Naive B cell (primary cell): ENCODE measurements around the gene ANKFN1. TPM values are rescaled to one million over a fixed set of nuclear protein-coding genes. Genes with fewer than 3 reads are reported as not detected.

ENCODE experiments used
- ATAC-seq, 2 donors: fragments of 150-1000 bp; cut with Tn5 transposase; 2 replicates each; pipeline ENCODE4 v1.10.0; 2021; ENCODE audit warnings: low read depth in 2 of 2, mild to moderate bottlenecking in 2 of 2, moderate library complexity in 2 of 2
- DNase-seq: peaks from one replicate; pipeline ENCODE4 v3.0.0; 2022
- H3K27ac Mint-ChIP-seq, 6 donors: one replicate each; pipeline ENCODE4 v1.8.0; 2020 to 2022; ENCODE audit warnings: mild to moderate bottlenecking in 6 of 6, mixed read lengths in 6 of 6, moderate library complexity in 5 of 6, inconsistent platforms in 2 of 6
- H3K27me3 Mint-ChIP-seq, 3 donors: one replicate each; pipeline ENCODE4 v1.8.0; 2021 to 2022; ENCODE audit warnings: mixed read lengths in 3 of 3, mild to moderate bottlenecking in 1 of 3
- H3K36me3 Mint-ChIP-seq, 2 donors: one replicate each; pipeline ENCODE4 v1.8.0; 2020 to 2022; ENCODE audit warnings: mixed read lengths in 2 of 2, inconsistent platforms in 1 of 2, mild to moderate bottlenecking in 1 of 2
- H3K4me1 Mint-ChIP-seq, 3 donors: one replicate each; pipeline ENCODE4 v1.8.0; 2020 to 2022; ENCODE audit warnings: mixed read lengths in 3 of 3, inconsistent platforms in 1 of 3, mild to moderate bottlenecking in 1 of 3, moderate library complexity in 1 of 3
- H3K4me3 Mint-ChIP-seq, 8 donors: one replicate each; pipeline ENCODE4 v1.8.0; 2020 to 2022; ENCODE audit warnings: mild to moderate bottlenecking in 8 of 8, mixed read lengths in 8 of 8, moderate library complexity in 8 of 8, inconsistent platforms in 2 of 8
- H3K9me3 Mint-ChIP-seq, 7 donors: one replicate each; pipeline ENCODE4 v1.8.0; 2020 to 2022; ENCODE audit warnings: mixed read lengths in 7 of 7, mild to moderate bottlenecking in 5 of 7, inconsistent platforms in 2 of 7, moderate library complexity in 1 of 7
- polyA plus RNA-seq, 6 donors: library from polyadenylated mRNA; unstranded; fragments of 300-500 nt; fragmentation: Illumina TruSeq; gene quantifications; one replicate each; pipeline ENCODE4 v1.2.3, GENCODE V29; 2021; ENCODE audit warnings: low read depth in 6 of 6

Gene ANKFN1
- polyA plus RNA-seq, 6 donors from 2014 or later, result not detected

DNA sequence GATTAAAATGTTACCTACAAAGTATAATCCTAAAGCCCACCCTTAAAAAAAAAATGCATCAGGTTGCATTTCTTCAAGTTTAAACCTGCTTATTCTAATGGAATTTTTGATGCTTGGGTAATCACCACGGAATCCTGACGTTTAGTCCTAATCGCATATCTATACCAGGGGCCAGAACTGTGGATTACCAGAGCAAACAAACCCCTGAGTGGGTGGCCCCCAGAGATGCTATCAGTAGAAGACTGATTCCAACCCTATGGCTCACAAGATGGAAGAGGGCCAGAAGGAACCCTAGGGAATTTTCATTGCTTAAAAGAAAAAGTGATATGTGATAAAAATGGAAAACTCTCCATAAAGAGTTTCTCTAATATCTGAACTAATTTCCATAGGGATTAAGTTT is 288.0 kb downstream of the ANKFN1 start:
- Mint-ChIP-seq H3K27ac (no peak overlapping the region), H3K9me3 (no peaks in the 10 kb centered on the region), H3K27me3 (peaks cover 0 to 3% (median 0%) of the 10 kb centered on the region in 3 donors), H3K36me3 (no peaks in the 10 kb centered on the region), H3K4me1 (no peaks in the 10 kb centered on the region), H3K4me3 (no peak overlapping the region)
- DNase-seq (no peak), ATAC-seq (no peak)

GRCh38 chr17:56445692-56446411 is 292.6 kb downstream of the ANKFN1 start:
- DNase-seq, result no peak
- ATAC-seq, result no peak
- Mint-ChIP-seq H3K27ac (no peak overlapping the region), H3K9me3 (no peaks in the 10 kb centered on the region), H3K4me3 (no peak overlapping the region), H3K36me3 (no peaks in the 10 kb centered on the region), H3K4me1 (no peaks in the 10 kb centered on the region), H3K27me3 (no peaks in the 10 kb centered on the region)

GRCh38 chr17:56447171-56447570 is 293.9 kb downstream of the ANKFN1 start:
- Mint-ChIP-seq H3K9me3 (no peaks in the 10 kb centered on the region), H3K27me3 (no peaks in the 10 kb centered on the region), H3K4me3 (no peak overlapping the region), H3K4me1 (no peaks in the 10 kb centered on the region), H3K27ac (no peak overlapping the region), H3K36me3 (no peaks in the 10 kb centered on the region)
- ATAC-seq (no peak), DNase-seq (no peak)

DNA sequence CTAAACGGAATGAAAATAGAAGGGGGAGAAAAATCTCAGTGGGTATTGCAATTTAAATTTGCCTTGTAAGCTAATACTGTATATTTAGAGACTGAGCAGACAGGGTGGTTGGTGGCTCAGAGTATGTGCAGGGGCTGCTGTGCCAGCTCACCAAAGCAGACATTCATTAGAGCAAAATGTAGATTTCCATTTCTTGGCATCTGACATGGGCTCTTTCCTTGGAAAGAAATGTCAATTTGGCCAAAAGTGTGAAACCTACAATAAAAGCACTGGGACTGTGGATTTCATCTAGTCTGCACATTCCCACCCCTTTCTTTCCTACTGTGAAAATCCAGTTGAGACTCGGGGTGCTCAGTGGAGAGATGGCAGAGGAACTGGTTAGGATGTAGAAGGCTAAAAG is 295.1 kb downstream of the ANKFN1 start:
- ATAC-seq (no peak), DNase-seq (no peak)
- Mint-ChIP-seq H3K36me3 (no peaks in the 10 kb centered on the region), H3K4me3 (no peak overlapping the region), H3K4me1 (no peaks in the 10 kb centered on the region), H3K27ac (no peak overlapping the region), H3K9me3 (no peaks in the 10 kb centered on the region), H3K27me3 (no peaks in the 10 kb centered on the region)

DNA sequence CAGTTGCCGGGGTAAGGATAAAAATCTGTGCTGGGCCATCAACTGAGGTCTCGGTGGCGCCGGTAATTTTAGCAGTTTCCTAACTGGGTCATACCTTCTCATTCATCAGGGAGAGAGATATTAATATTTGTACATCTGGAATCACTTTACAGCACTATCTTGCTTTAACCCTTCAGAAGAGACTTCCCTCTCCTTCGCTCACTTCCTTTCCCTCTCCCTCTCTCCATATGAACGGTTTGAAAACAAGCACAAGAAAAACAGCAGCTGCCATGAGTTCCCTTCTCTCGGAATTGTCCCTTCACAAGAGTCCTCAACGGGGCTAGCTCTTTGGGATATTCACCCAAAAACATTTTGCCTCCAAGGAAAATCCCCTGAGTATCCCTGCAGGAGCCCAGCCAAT is 295.9 kb downstream of the ANKFN1 start:
- Mint-ChIP-seq H3K27ac (no peak overlapping the region), H3K27me3 (peaks cover 0 to 3% (median 0%) of the 10 kb centered on the region in 3 donors), H3K36me3 (no peaks in the 10 kb centered on the region), H3K9me3 (peaks cover 0 to 4% (median 0%) of the 10 kb centered on the region in 7 donors), H3K4me1 (no peaks in the 10 kb centered on the region), H3K4me3 (no peak overlapping the region)
- DNase-seq (no peak), ATAC-seq (no peak)

GRCh38 chr17:56451629-56452028 is 298.4 kb downstream of the ANKFN1 start:
- H3K4me1 Mint-ChIP-seq, result no peaks in the 10 kb centered on the region
- H3K9me3 Mint-ChIP-seq, result peaks cover 0 to 4% (median 1%) of the 10 kb centered on the region in 7 donors
- ATAC-seq (no peak), DNase-seq (no peak)
- no peak overlapping the region for H3K27ac Mint-ChIP-seq
- H3K4me3 Mint-ChIP-seq, result no peak overlapping the region
- peaks cover 0 to 11% (median 7%) of the 10 kb centered on the region in 3 donors for H3K27me3 Mint-ChIP-seq
- H3K36me3 Mint-ChIP-seq, result no peaks in the 10 kb centered on the region

GRCh38 chr17:56452461-56452860 is 299.2 kb downstream of the ANKFN1 start:
- Mint-ChIP-seq H3K27ac (peak overlapping the region in 1 of 6 donors; percentile 73), H3K9me3 (peaks cover 0 to 4% (median 1%) of the 10 kb centered on the region in 7 donors), H3K4me3 (no peak overlapping the region), H3K27me3 (peaks cover 0 to 11% (median 7%) of the 10 kb centered on the region in 3 donors), H3K36me3 (no peaks in the 10 kb centered on the region), H3K4me1 (no peaks in the 10 kb centered on the region)
- DNase-seq (no peak), ATAC-seq (no peak)

DNA sequence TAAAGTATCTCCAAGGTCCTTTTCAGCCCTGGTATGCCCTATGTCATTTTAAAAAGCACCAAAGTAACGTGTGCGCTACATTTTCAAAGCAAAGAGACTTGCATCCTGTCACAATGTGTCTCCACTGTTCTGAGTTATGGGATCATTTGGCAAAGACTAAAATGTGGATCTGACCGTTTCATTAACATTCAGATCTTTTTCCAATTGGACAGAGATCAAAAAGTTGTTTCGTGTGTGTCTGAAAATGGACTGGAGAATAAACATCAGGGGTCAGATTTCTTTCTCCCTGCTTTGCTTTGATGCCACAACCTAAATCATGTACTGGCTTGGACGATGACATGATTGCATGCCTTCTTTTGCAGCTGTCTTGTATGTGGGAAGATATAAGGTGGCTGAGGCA is 304.2 kb downstream of the ANKFN1 start:
- H3K36me3 Mint-ChIP-seq, result no peaks in the 10 kb centered on the region
- H3K4me1 Mint-ChIP-seq, result no peaks in the 10 kb centered on the region
- no peak overlapping the region for H3K4me3 Mint-ChIP-seq
- ATAC-seq (no peak), DNase-seq (no peak)
- H3K27me3 Mint-ChIP-seq, result peaks cover 13 to 16% (median 14%) of the 10 kb centered on the region in 3 donors
- H3K27ac Mint-ChIP-seq, result no peak overlapping the region
- peaks cover 0 to 4% (median 1%) of the 10 kb centered on the region in 7 donors for H3K9me3 Mint-ChIP-seq

DNA sequence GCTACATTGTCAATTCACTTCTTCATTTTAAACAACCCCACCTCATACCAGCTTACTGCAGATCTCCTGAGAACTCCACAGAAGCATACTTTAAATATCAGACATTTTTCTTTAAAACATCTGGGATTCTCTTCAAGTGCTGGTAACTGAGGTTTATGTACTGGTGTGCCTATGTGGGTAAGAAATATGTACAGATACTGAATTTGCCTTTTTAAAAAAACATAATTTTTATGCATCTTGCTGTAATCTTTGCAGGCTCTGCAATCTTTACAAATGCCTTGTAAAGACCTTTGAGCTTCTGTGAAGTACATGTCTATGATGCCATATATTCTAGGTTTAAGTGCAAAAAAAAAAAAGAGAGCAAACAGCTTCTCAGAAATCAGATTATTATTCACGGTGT is 312.6 kb downstream of the ANKFN1 start:
- H3K27me3 Mint-ChIP-seq, result peaks cover 5 to 15% (median 9%) of the 10 kb centered on the region in 3 donors
- H3K4me1 Mint-ChIP-seq, result no peaks in the 10 kb centered on the region
- H3K4me3 Mint-ChIP-seq, result no peak overlapping the region
- no peak for DNase-seq
- peaks cover 0 to 2% (median 1%) of the 10 kb centered on the region in 7 donors for H3K9me3 Mint-ChIP-seq
- H3K27ac Mint-ChIP-seq, result no peak overlapping the region
- no peak for ATAC-seq
- no peaks in the 10 kb centered on the region for H3K36me3 Mint-ChIP-seq

DNA sequence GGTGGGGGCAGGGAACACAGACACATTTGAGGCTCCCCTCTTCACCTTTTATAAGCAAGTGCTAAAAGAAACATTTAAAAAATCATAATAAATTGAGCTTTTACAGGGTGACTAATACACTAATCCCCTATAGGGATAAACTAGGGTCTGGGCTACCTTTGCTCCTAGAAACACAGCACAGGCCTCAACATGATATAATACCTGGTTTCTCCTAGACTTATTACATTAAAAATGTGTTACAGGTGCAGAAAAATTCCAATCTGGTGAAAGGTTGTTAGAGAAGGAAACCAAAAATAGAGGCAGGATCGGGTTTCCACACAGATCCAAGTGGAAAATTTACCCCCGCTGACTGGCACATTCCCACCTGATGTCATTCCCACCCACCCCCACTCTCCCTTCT is 315.6 kb downstream of the ANKFN1 start:
- Mint-ChIP-seq H3K27me3 (peaks cover 4 to 22% (median 8%) of the 10 kb centered on the region in 3 donors), H3K36me3 (peaks cover 0 to 11% of the 10 kb centered on the region in 2 donors), H3K4me1 (no peaks in the 10 kb centered on the region), H3K9me3 (peaks cover 4 to 12% (median 6%) of the 10 kb centered on the region in 7 donors), H3K27ac (no peak overlapping the region), H3K4me3 (no peak overlapping the region)
- ATAC-seq (no peak), DNase-seq (no peak)

DNA sequence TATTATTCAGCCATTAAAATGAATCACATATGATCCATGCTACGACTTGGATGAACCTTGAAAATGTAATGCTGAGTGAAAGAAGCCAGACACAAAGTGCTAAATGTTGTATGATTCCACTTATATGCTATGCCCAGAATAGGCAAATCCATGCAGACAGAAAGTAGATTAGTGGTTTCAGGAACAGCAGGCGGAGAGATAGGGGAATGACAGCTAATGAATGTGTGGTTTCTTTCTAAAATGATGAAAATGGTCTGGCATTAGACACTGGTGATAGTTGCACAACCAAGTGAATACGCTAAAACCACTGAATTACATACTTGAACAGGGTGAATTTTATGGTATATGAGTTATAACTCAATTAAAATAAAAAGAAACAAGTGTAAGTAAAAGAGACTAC is 318.4 kb downstream of the ANKFN1 start:
- ATAC-seq (no peak), DNase-seq (no peak)
- Mint-ChIP-seq H3K27me3 (peaks cover 5 to 17% (median 8%) of the 10 kb centered on the region in 3 donors), H3K36me3 (peaks cover 0 to 11% of the 10 kb centered on the region in 2 donors), H3K9me3 (peaks cover 4 to 20% (median 9%) of the 10 kb centered on the region in 7 donors), H3K4me1 (peaks cover 0 to 8% (median 8%) of the 10 kb centered on the region in 3 donors), H3K4me3 (no peak overlapping the region), H3K27ac (no peak overlapping the region)

DNA sequence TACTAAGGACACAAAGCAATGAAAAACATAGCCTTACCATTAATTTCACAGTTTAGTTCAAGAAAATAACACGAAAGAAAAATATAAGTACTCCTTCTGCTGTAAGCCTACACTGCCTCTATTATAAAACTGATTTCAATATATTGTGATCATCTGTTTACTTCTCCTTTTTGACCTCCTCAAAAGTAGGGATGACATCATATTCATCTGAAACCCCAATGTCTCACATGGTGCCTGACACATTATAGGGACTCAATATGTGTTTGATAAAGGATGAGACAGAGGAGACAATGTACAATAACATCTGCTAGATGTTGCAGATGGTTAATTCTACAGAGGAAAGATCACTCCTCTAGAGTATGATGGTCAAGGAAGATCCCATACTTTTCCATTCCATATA is 321.8 kb downstream of the ANKFN1 start:
- Mint-ChIP-seq H3K4me3 (no peak overlapping the region), H3K9me3 (peaks cover 6 to 20% (median 9%) of the 10 kb centered on the region in 7 donors), H3K27ac (no peak overlapping the region), H3K27me3 (peaks cover 5 to 17% (median 8%) of the 10 kb centered on the region in 3 donors), H3K36me3 (peaks cover 0 to 11% of the 10 kb centered on the region in 2 donors), H3K4me1 (peaks cover 0 to 8% (median 8%) of the 10 kb centered on the region in 3 donors)
- no peak for DNase-seq
- no peak for ATAC-seq

- DNase-seq, result no peak
- no peak overlapping the region for H3K27ac Mint-ChIP-seq
Observed at GRCh38 chr17:56478836-56479447, 325.7 kb downstream of the ANKFN1 start.

DNA sequence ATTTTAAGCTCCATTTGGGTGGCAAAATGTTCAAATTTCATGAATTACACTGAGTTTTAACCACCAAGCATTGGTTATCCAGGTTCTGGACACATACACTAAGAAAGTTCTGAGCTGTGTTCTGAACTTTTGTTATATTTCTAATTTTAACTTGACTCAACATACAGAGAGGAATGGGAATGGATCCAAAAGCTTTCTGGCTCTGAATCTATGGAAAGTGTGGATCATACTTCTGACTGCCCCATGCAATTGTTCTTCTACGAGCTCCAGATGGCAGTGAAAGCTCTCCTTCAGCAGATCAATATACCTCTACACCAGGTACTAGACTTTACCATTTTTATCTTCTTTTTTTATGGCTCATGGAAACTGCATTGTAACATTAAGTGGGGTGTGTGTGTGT is 327.2 kb downstream of the ANKFN1 start:
- Mint-ChIP-seq H3K4me3 (no peak overlapping the region), H3K9me3 (peaks cover 0 to 4% (median 3%) of the 10 kb centered on the region in 7 donors), H3K27me3 (no peaks in the 10 kb centered on the region), H3K4me1 (peaks cover 0 to 8% (median 7%) of the 10 kb centered on the region in 3 donors), H3K36me3 (no peaks in the 10 kb centered on the region), H3K27ac (no peak overlapping the region)
- DNase-seq, result no peak
- no peak for ATAC-seq

More at GRCh38 chr17:56478836-56479447, 325.7 kb downstream of the ANKFN1 start:
- peaks cover 0 to 5% (median 0%) of the 10 kb centered on the region in 3 donors for H3K27me3 Mint-ChIP-seq
- peaks cover 0 to 9% (median 3%) of the 10 kb centered on the region in 7 donors for H3K9me3 Mint-ChIP-seq
- no peak for ATAC-seq
- no peaks in the 10 kb centered on the region for H3K36me3 Mint-ChIP-seq
- peaks cover 0 to 8% (median 8%) of the 10 kb centered on the region in 3 donors for H3K4me1 Mint-ChIP-seq
- H3K4me3 Mint-ChIP-seq, result no peak overlapping the region
